ENCODE data around the gene SNX5.

Gene SNX5

GRCh38 chr20:17941087-17941825 lies 27.3 kb downstream of the SNX5 start:
- Histone ChIP-seq H3K9ac (ENCODE audit: low read length) (no peak overlapping the region), H3K4me1 (ENCODE audit: control insufficient read depth, insufficient read depth, low read length) (peaks cover 25% of the 10 kb centered on the region), H3K4me3 (ENCODE audit: low read length) (no peak overlapping the region), H3K36me3 (ENCODE audit: control insufficient read depth, insufficient read depth, low read length) (peaks cover 21% of the 10 kb centered on the region), H3K27ac (ENCODE audit: low read depth, low read length) (no peak overlapping the region), H3K27me3 (ENCODE audit: control insufficient read depth, insufficient read depth, low read length) (no peaks in the 10 kb centered on the region)

GRCh38 chr20:17940224-17940971 lies 28.2 kb downstream of the SNX5 start:
- no peak overlapping the region for H3K27ac ChIP-seq (ENCODE audit: low read depth, low read length)
- H3K4me3 ChIP-seq (ENCODE audit: low read length), result no peak overlapping the region
- no peak overlapping the region for H3K9ac ChIP-seq (ENCODE audit: low read length)
- H3K27me3 ChIP-seq (ENCODE audit: control insufficient read depth, insufficient read depth, low read length), result no peaks in the 10 kb centered on the region
- H3K4me1 ChIP-seq (ENCODE audit: control insufficient read depth, insufficient read depth, low read length), result peaks cover 30% of the 10 kb centered on the region
- H3K36me3 ChIP-seq (ENCODE audit: control insufficient read depth, insufficient read depth, low read length), result peaks cover 14% of the 10 kb centered on the region

- Histone ChIP-seq H3K27ac (ENCODE audit: low read depth, low read length) (no peak overlapping the region), H3K27me3 (ENCODE audit: control insufficient read depth, insufficient read depth, low read length) (no peaks in the 10 kb centered on the region), H3K4me3 (ENCODE audit: low read length) (no peak overlapping the region), H3K36me3 (ENCODE audit: control insufficient read depth, insufficient read depth, low read length) (peaks cover 11% of the 10 kb centered on the region), H3K4me1 (ENCODE audit: control insufficient read depth, insufficient read depth, low read length) (peaks cover 30% of the 10 kb centered on the region), H3K9ac (ENCODE audit: low read length) (no peak overlapping the region)
These were observed 28.9 kb downstream of the SNX5 start for GRCh38 chr20:17939622-17940223.

- peaks cover 9% of the 10 kb centered on the region for H3K36me3 ChIP-seq (ENCODE audit: control insufficient read depth, insufficient read depth, low read length)
- H3K9ac ChIP-seq (ENCODE audit: low read length), result no peak overlapping the region
- peaks cover 30% of the 10 kb centered on the region for H3K4me1 ChIP-seq (ENCODE audit: control insufficient read depth, insufficient read depth, low read length)
- H3K27ac ChIP-seq (ENCODE audit: low read depth, low read length), result peak overlapping the region; percentile 44
- no peak overlapping the region for H3K4me3 ChIP-seq (ENCODE audit: low read length)
- H3K27me3 ChIP-seq (ENCODE audit: control insufficient read depth, insufficient read depth, low read length), result no peaks in the 10 kb centered on the region
These were observed 29.5 kb downstream of the SNX5 start for GRCh38 chr20:17938871-17939619.

GRCh38 chr20:17936761-17937732 lies 31.5 kb downstream of the SNX5 start:
- no peaks in the 10 kb centered on the region for H3K27me3 ChIP-seq (ENCODE audit: control insufficient read depth, insufficient read depth, low read length)
- peak overlapping the region; percentile 34 for H3K4me3 ChIP-seq (ENCODE audit: low read length)
- H3K36me3 ChIP-seq (ENCODE audit: control insufficient read depth, insufficient read depth, low read length), result peaks cover 3% of the 10 kb centered on the region
- no peak overlapping the region for H3K9ac ChIP-seq (ENCODE audit: low read length)
- H3K27ac ChIP-seq (ENCODE audit: low read depth, low read length), result peak overlapping the region; percentile 82
- H3K4me1 ChIP-seq (ENCODE audit: control insufficient read depth, insufficient read depth, low read length), result peaks cover 30% of the 10 kb centered on the region

GRCh38 chr20:17936286-17936760 lies 32.3 kb downstream of the SNX5 start:
- Histone ChIP-seq H3K4me1 (ENCODE audit: control insufficient read depth, insufficient read depth, low read length) (peaks cover 30% of the 10 kb centered on the region), H3K9ac (ENCODE audit: low read length) (no peak overlapping the region), H3K36me3 (ENCODE audit: control insufficient read depth, insufficient read depth, low read length) (no peaks in the 10 kb centered on the region), H3K4me3 (ENCODE audit: low read length) (peak overlapping the region; percentile 34), H3K27ac (ENCODE audit: low read depth, low read length) (peak overlapping the region; percentile 82), H3K27me3 (ENCODE audit: control insufficient read depth, insufficient read depth, low read length) (no peaks in the 10 kb centered on the region)

GRCh38 chr20:17935761-17936160 lies 32.8 kb downstream of the SNX5 start:
- H3K36me3 ChIP-seq (ENCODE audit: control insufficient read depth, insufficient read depth, low read length), result no peaks in the 10 kb centered on the region
- H3K4me3 ChIP-seq (ENCODE audit: low read length), result no peak overlapping the region
- peak overlapping the region; percentile 82 for H3K27ac ChIP-seq (ENCODE audit: low read depth, low read length)
- no peak overlapping the region for H3K9ac ChIP-seq (ENCODE audit: low read length)
- H3K4me1 ChIP-seq (ENCODE audit: control insufficient read depth, insufficient read depth, low read length), result peaks cover 30% of the 10 kb centered on the region
- no peaks in the 10 kb centered on the region for H3K27me3 ChIP-seq (ENCODE audit: control insufficient read depth, insufficient read depth, low read length)

- peaks cover 30% of the 10 kb centered on the region for H3K4me1 ChIP-seq (ENCODE audit: control insufficient read depth, insufficient read depth, low read length)
- no peak overlapping the region for H3K27ac ChIP-seq (ENCODE audit: low read depth, low read length)
These were observed 33.4 kb downstream of the SNX5 start for GRCh38 chr20:17935186-17935585.

GRCh38 chr20:17934141-17934862 lies 34.3 kb downstream of the SNX5 start:
- no peaks in the 10 kb centered on the region for H3K27me3 ChIP-seq (ENCODE audit: control insufficient read depth, insufficient read depth, low read length)
- no peak overlapping the region for H3K4me3 ChIP-seq (ENCODE audit: low read length)
- H3K36me3 ChIP-seq (ENCODE audit: control insufficient read depth, insufficient read depth, low read length), result no peaks in the 10 kb centered on the region
- H3K4me1 ChIP-seq (ENCODE audit: control insufficient read depth, insufficient read depth, low read length), result peaks cover 30% of the 10 kb centered on the region
- H3K27ac ChIP-seq (ENCODE audit: low read depth, low read length), result no peak overlapping the region
- no peak overlapping the region for H3K9ac ChIP-seq (ENCODE audit: low read length)

More at GRCh38 chr20:17935186-17935585, 33.4 kb downstream of the SNX5 start:
- Histone ChIP-seq H3K27me3 (ENCODE audit: control insufficient read depth, insufficient read depth, low read length) (no peaks in the 10 kb centered on the region), H3K36me3 (ENCODE audit: control insufficient read depth, insufficient read depth, low read length) (no peaks in the 10 kb centered on the region), H3K9ac (ENCODE audit: low read length) (no peak overlapping the region), H3K4me3 (ENCODE audit: low read length) (no peak overlapping the region)

- Histone ChIP-seq H3K27ac (ENCODE audit: low read depth, low read length) (no peak overlapping the region), H3K4me3 (ENCODE audit: low read length) (no peak overlapping the region), H3K4me1 (ENCODE audit: control insufficient read depth, insufficient read depth, low read length) (peaks cover 27% of the 10 kb centered on the region), H3K36me3 (ENCODE audit: control insufficient read depth, insufficient read depth, low read length) (no peaks in the 10 kb centered on the region), H3K27me3 (ENCODE audit: control insufficient read depth, insufficient read depth, low read length) (no peaks in the 10 kb centered on the region), H3K9ac (ENCODE audit: low read length) (no peak overlapping the region)
These were observed 34.9 kb downstream of the SNX5 start for GRCh38 chr20:17933711-17934110.

GRCh38 chr20:17933121-17933520 lies 35.5 kb downstream of the SNX5 start:
- Histone ChIP-seq H3K27ac (ENCODE audit: low read depth, low read length) (no peak overlapping the region), H3K4me1 (ENCODE audit: control insufficient read depth, insufficient read depth, low read length) (peaks cover 23% of the 10 kb centered on the region)

More at GRCh38 chr20:17933121-17933520, 35.5 kb downstream of the SNX5 start:
- Histone ChIP-seq H3K27me3 (ENCODE audit: control insufficient read depth, insufficient read depth, low read length) (no peaks in the 10 kb centered on the region), H3K4me3 (ENCODE audit: low read length) (no peak overlapping the region), H3K36me3 (ENCODE audit: control insufficient read depth, insufficient read depth, low read length) (no peaks in the 10 kb centered on the region), H3K9ac (ENCODE audit: low read length) (no peak overlapping the region)
